ENCODE measurements around the gene MTR.

- TF ChIP-seq CTCF (IDR thresholded peaks at IDR 0.05) = peak; percentile 81
- no peak for TF ChIP-seq EZH2 (IDR thresholded peaks at IDR 0.05; ENCODE audit: borderline replicate concordance, insufficient read depth, low read depth, low read length, poor library complexity, severe bottlenecking)
Observed at GRCh38 chr1:236759252-236759859, 35.7 kb upstream of the MTR start.
